HG03565 (cell line): ENCODE measurements around the gene GALP.
"Not testable (repeated sequence)": the region's sequence is repeated elsewhere in the genome, so short reads cannot be mapped to it uniquely, and the experiment has no call there.

Experiments used
- ATAC-seq: cut with Tn5 transposase; IDR thresholded peaks from one replicate; pipeline ENCODE4 v1.9.1; 2021; ENCODE audit warnings: mild to moderate bottlenecking, moderate library complexity; ENCODE audit not compliant: unreplicated experiment

The GALP gene

DNA sequence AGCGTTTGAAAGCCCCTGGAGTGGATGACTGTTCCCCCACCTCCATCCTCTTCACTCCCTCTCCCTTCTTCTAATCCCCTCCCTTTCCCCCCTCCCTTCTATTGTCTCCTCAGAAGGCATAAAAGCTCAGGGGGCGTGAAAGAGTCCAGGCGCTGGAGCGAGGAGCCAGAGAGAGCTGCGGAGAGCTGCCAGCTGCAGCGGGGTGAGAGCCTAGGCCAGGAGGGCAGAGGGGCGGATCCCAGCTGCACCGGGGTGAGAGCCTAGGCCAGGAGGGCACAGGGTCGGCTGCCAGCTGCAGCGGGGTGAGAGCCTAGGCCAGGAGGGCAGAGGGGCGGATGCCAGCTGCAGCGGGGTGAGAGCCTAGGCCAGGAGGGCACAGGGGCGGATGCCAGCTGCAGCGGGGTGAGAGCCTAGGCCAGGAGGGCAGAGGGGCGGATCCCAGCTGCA is at the start of gene GALP:
Gene GALP, plus strand, starts transcription at position 148 of the 447 bp plus-strand sequence. CDS start 1,101 bp downstream, outside the sequence.
- not testable (repeated sequence) for ATAC-seq

- ATAC-seq, result no peak
These were observed 48.6 kb upstream of the GALP start for GRCh38 chr19:56126983-56127780.

GRCh38 chr19:56130006-56130405 is 45.8 kb upstream of the GALP start:
- no peak for ATAC-seq

DNA sequence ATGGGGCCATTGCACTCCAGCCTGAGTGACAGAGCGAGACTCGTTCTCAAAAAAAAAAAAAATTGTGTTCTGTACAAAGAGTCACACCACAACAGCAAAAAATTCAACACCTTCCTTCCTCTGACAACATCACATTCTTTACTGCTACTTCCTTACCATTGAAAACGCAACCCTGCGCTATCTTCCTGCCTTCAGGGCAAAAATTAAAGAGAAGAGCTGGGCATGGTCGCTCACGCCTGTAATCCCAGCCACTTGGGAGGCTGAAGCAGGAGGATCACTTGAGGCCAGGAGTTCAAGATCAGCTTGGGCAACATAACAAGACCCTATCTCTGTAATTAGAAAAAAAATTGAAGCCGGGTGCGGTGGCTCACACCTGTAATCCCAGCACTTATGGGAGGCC is 44.2 kb upstream of the GALP start:
- no peak for ATAC-seq

GRCh38 chr19:56132316-56132822 is 43.4 kb upstream of the GALP start:
- ATAC-seq, result no peak

DNA sequence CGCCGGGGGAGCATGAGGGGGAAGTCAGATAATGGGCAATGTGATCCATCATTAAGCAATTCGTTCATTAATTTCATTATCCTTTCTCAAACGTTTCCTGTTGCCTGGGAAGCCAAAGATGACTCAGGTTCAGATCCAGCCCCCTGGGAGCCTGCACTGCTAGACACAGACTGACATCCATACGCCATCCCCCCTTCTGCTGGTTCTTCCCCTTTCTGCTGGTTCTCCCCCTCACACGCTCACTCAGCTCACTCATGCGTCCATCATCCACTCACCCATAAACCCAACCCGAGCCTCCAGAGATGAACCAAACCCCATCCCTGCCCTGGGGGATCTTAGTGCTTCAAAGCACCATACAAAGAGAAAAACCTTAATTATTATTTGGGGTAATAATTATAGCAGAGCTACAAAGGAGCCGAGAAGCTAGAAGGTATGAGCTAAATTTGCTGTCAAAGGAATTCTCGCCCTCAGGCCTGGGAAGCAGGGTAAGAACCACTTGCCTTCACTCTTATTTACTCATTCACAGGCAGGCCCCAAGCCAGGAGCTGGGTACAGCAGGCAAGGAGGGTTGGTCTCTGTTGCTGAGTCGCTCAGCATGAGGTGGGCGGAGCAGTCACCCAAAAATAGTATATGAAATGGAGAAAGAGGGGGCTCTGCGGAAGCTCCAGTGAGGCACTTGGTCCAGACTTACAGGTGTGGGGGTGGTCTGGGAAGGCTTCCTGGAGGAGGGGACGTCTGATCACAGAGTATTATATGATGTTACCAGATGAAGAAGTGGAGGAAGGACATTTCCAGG is 41.8 kb upstream of the GALP start:
- ATAC-seq, result peak; percentile 49

DNA sequence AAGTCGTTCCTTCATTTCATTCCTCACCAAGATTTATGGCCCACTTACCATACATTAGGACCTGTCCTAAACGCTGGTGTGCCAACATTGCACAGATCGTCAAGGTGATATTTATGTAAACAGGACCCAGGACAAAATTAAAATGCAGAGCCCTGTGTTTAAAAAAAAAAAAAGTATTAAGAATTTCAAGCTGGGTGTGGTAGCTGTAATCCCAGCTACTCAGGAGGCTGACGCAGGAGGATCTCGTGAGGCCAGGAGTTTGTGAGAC is 41.2 kb upstream of the GALP start:
- ATAC-seq, result no peak

DNA sequence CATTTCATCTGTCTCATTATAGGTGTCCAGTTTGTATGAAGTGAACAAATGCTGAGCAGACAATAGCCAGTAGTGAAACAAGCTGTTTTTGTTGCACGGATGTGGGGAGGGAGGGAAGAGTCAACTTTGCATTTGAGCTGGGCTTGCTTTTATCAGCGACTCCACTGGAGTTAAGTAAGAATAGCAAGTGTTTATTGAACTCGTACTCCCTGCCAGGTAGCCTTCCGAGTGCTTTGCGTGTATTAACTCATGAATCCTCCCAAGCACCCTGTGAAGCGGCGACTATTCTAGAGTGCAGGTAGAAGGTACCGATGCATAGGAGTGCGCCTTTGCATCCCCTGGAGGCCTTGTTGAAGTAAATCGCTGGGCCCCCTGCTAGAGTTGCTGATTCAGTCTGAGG is 39.4 kb upstream of the GALP start:
- ATAC-seq, result no peak

DNA sequence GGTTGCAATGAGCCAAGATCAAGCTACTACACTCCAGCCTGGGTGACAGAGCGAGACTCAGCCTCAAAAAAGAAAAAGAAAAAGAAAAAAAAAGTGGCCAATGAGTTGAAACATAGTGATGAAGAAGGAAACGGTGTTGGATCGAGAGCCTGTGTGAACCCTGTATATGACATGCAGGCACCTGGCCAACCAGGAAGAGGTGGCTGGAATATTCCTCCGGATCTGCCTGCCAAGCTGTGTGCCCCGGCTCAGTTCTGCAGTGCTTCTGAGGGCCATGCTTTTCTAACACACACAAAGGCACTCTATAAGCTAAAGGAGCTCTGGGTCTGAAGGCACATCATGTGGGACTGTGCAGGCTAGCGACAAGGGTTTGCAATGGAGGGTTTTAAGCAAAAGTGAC is 38.4 kb upstream of the GALP start:
- no peak for ATAC-seq

DNA sequence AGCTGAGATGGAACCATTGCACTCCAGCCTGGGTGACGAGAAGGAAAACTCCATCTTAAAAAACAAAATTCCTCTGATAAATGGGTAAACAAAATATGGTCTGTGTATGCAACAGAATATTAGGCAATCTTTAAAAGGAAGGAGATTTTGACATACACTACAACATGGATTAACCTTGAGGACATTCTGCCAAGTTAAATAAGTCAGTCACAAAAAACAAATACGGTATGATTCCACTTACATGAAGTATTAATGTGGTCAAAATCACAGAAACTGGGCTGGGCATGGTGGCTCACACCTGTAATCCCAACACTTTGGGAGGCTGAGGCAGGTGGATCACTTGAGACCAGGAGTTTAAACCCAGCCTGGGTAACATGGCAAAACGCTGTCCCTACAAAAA is 37.7 kb upstream of the GALP start:
- ATAC-seq, result no peak

- no peak for ATAC-seq
These were observed 35.8 kb upstream of the GALP start for GRCh38 chr19:56139847-56140582.

DNA sequence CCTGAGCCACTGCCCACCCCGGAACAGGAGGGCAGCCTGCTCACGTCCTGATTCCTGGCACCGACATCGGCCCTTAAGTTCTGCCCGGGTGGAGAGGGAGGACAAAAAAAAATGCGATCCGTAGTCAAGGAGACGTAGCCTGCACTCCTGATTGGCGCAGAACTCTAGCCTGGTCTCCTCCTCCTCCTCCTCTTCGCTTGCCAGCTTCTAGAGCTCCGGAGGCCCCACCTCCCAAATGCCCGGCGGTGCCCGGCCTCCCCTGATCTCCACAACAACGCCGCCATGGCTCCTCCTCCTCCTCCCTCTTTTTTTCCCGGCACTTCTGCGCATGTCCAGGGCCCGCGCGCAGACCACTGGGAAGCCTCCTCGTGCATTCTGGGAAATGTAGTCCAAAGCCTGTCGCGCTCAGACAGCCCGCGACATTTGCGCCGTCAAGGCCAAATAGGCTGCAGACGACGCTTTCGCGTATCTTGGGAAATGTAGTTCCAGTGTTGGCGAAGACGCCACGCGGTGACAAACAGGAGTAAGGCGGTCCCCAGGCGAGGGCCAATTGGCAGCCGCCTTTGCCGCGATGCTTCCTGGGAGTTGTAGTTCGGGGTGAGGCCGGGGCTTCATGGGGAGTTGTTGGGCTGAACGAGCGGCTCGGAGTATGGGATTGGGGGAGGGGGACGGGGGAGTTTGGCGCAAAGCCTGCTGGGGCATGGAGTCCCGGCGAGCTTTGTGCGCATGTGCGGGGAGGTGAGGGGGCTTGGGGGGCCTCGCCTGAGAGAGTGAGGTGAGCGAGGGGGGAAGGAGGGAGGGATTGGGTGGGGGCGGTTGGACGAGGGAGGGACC is 35.0 kb upstream of the GALP start, which contains the start of gene ZNF444:
Gene ZNF444, plus strand, starts transcription at position 705 of the 834 bp plus-strand sequence. CDS start 5,625 bp downstream, outside the sequence.
- ATAC-seq, result peak; percentile 91

- ATAC-seq, result no peak
These were observed 34.3 kb upstream of the GALP start for GRCh38 chr19:56141417-56141993.

DNA sequence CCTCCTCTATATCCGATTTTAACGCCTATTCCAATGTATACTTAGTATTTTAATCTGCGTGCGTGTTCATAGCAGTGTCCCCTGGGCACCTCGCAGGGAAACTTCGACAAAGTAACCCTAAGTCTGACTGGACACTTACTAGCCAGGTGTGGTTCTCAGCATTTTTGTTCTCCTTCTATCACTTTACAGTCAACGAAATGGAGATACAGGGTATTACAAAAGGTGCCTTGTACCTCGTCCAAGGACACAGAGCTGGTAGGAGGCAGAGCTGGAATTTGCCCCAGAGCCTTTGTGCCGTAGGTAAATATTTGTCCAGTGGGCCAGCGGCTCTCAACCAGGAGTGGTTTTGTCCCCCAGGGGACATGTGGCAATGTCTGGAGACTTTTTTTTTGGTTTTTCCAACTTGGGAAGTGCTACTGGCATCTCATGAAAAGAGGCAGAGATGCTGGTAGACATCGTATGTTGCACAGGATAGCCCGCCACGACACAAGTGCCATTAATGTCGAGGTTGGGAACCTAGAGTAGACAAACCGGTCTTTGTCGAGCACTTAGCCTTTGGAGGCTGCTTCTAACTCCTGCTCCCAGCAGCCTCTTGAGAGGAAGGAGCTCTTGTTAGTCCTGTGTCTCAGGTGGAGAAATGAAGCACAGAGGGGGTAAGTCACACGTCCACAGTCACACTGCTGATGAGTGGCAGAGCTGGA is 33.6 kb upstream of the GALP start:
- ATAC-seq, result no peak

DNA sequence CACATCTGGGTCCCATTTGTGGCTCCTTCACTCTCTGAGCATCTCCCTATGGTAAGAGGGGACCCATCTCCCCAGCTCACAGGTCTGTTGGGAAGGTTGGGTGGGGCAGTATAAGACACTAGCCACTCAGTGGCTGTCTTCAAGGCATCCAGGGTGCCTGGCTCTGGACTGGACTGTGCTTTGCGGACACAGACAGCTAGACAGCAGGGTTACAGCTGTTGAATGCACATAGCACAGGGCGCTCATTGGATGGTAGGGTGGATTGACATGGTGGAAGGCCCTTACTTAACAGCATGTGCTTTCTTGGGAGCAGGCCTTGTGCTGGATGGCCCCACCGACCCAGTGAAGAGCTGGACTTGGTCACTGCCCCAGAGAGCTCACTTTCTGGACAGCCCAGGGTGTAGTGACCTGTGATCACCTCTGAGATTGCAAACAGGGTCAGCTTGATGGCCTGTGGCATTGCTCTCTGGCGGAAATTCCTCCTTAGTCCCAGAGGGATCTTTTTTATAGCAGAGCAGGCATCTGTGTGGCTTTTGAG is 32.8 kb upstream of the GALP start:
- no peak for ATAC-seq

GRCh38 chr19:56144376-56144775 is 31.4 kb upstream of the GALP start:
- no peak for ATAC-seq

DNA sequence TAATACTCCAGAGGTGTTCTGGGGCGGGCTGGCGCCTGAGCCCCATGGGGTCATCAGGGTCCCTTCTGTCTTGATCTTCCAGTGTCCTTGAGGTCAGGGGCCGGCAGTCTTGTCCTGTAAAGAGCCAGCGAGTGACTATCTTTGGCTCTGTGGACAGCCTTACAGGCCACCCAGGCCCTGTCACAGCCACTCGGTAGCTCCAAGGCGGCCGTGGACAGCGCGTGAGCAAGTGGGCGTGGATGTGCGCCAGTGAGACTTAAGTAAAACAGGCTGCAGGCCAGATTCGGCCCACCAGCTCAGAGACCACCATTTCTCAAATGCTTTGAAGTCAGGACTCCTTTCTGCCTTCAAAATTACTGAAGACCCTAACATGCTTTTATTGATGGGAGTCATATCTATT is 31.0 kb upstream of the GALP start:
- no peak for ATAC-seq

GRCh38 chr19:56145698-56146097 is 30.1 kb upstream of the GALP start:
- no peak for ATAC-seq

- ATAC-seq, result no peak
These were observed 28.9 kb upstream of the GALP start for GRCh38 chr19:56146904-56147303.
